ENCODE data around the gene CLCNKB. TPM values are rescaled to one million over a fixed set of nuclear protein-coding genes. Genes with fewer than 3 reads are reported as not detected.
"Not testable (repeated sequence)": the region's sequence is repeated elsewhere in the genome, so short reads cannot be mapped to it uniquely, and the experiment has no call there.

Gene CLCNKB
- total and polyA plus RNA-seq, 3 donors from 2014 or later: 2.3 to 4.2 (median 3.7) TPM

- peaks cover 7% of the 10 kb centered on the region for H3K4me1 ChIP-seq
- 95% methylated on average over 1 of the region's 1 CpG; no CpG with 5 or more reads in 1 of the 2 donors for WGBS, 2 donors
- no peaks in the 10 kb centered on the region for H3K36me3 ChIP-seq (ENCODE audit: low read depth, missing control alignments)
- H3K27me3 ChIP-seq: no peaks in the 10 kb centered on the region
- TF ChIP-seq POLR2A (IDR thresholded peaks at IDR 0.05): no peak
- TF ChIP-seq CTCF (IDR thresholded peaks at IDR 0.05): no peak
- no peak for DNase-seq
- intact Hi-C loops (cut with DNase I; ENCODE audit: low total_unique reads): no loop called here
- H3K4me3 ChIP-seq: no peak overlapping the region
- H3K27ac ChIP-seq: no peak overlapping the region
- no peaks in the 10 kb centered on the region for H3K9me3 ChIP-seq
Measured at GRCh38 chr1:16029288-16029687, 14.3 kb upstream of the CLCNKB start.

- Histone ChIP-seq H3K27me3 (no peaks in the 10 kb centered on the region), H3K4me1 (peaks cover 7% of the 10 kb centered on the region), H3K4me3 (no peak overlapping the region), H3K36me3 (ENCODE audit: low read depth, missing control alignments) (no peaks in the 10 kb centered on the region), H3K27ac (no peak overlapping the region), H3K9me3 (no peaks in the 10 kb centered on the region)
- 77 to 81% methylated on average over 6 to 8 of the region's 8 CpGs for WGBS, 2 donors
- intact Hi-C loops (cut with DNase I; ENCODE audit: low total_unique reads): no loop called here
- no peak for DNase-seq
- TF ChIP-seq POLR2A (IDR thresholded peaks at IDR 0.05) (no peak), CTCF (IDR thresholded peaks at IDR 0.05) (no peak)
Measured at GRCh38 chr1:16031551-16031950, 12.0 kb upstream of the CLCNKB start.

GRCh38 chr1:16032388-16033102, 11.0 kb upstream of the CLCNKB start:
- H3K27me3 ChIP-seq: no peaks in the 10 kb centered on the region
- H3K9me3 ChIP-seq: no peaks in the 10 kb centered on the region
- no peak for TF ChIP-seq POLR2A (IDR thresholded peaks at IDR 0.05)
- TF ChIP-seq CTCF (IDR thresholded peaks at IDR 0.05): peak; percentile 92 to 94 (median 92)
- no peak overlapping the region for H3K27ac ChIP-seq
- H3K4me1 ChIP-seq: no peaks in the 10 kb centered on the region
- 58 to 64% methylated on average over 8 to 18 of the region's 18 CpGs for WGBS, 2 donors
- DNase-seq: peak; percentile 87
- intact Hi-C loops (cut with DNase I; ENCODE audit: low total_unique reads): loop anchor here (1.0 kb wide), 1 partner anchor 25 kb away; no protein-coding TSS in a partner anchor
- no peak overlapping the region for H3K4me3 ChIP-seq
- H3K36me3 ChIP-seq (ENCODE audit: low read depth, missing control alignments): no peaks in the 10 kb centered on the region

GRCh38 chr1:16033103-16033632, 10.4 kb upstream of the CLCNKB start:
- not testable (repeated sequence) for H3K4me3 ChIP-seq; H3K4me1 ChIP-seq; H3K36me3 ChIP-seq (ENCODE audit: low read depth, missing control alignments); H3K27ac ChIP-seq; H3K27me3 ChIP-seq; DNase-seq; H3K9me3 ChIP-seq
- 77 to 83% methylated on average over 6 to 7 of the region's 7 CpGs for WGBS, 2 donors
- intact Hi-C loops (cut with DNase I; ENCODE audit: low total_unique reads): loop anchor here (1.0 kb wide), 1 partner anchor 24 kb away; no protein-coding TSS in a partner anchor

GRCh38 chr1:16036461-16036860, 7.1 kb upstream of the CLCNKB start:
- intact Hi-C loops (cut with DNase I; ENCODE audit: low total_unique reads); DNase-seq; H3K9me3 ChIP-seq; H3K36me3 ChIP-seq (ENCODE audit: low read depth, missing control alignments); H3K27ac ChIP-seq; H3K4me1 ChIP-seq; H3K27me3 ChIP-seq; H3K4me3 ChIP-seq: not testable (repeated sequence)
- WGBS, 2 donors: 89% methylated on average over 9 of the region's 11 CpGs; no CpG with 5 or more reads in 1 of the 2 donors

- 68 to 85% methylated on average over 4 of the region's 4 CpGs for whole genome bisulfite sequencing, 2 donors
- no peaks in the 10 kb centered on the region for H3K27me3 ChIP-seq
- H3K9me3 ChIP-seq: no peaks in the 10 kb centered on the region
- DNase-seq: no peak
- peaks cover 3% of the 10 kb centered on the region for H3K4me1 ChIP-seq
- H3K36me3 ChIP-seq (ENCODE audit: low read depth, missing control alignments): no peaks in the 10 kb centered on the region
- H3K4me3 ChIP-seq: no peak overlapping the region
- TF ChIP-seq POLR2A (IDR thresholded peaks at IDR 0.05) (no peak), CTCF (IDR thresholded peaks at IDR 0.05) (no peak)
- intact Hi-C loops (cut with DNase I; ENCODE audit: low total_unique reads): no loop called here
- H3K27ac ChIP-seq: no peak overlapping the region
Measured at GRCh38 chr1:16038620-16038912, 5.0 kb upstream of the CLCNKB start.

GRCh38 chr1:16039871-16040270, 3.7 kb upstream of the CLCNKB start:
- DNase-seq; intact Hi-C loops (cut with DNase I; ENCODE audit: low total_unique reads); H3K9me3 ChIP-seq; H3K4me3 ChIP-seq; H3K27ac ChIP-seq; H3K36me3 ChIP-seq (ENCODE audit: low read depth, missing control alignments); H3K27me3 ChIP-seq; H3K4me1 ChIP-seq: not testable (repeated sequence)
- 67 to 69% methylated on average over 5 to 8 of the region's 8 CpGs for WGBS, 2 donors

Measured in testis (tissue), 3 donors.